Pancreas (tissue), 10 donors: ENCODE data around the gene SYNJ2. TPM values are rescaled to one million over a fixed set of nuclear protein-coding genes. Genes with fewer than 3 reads are reported as not detected.

ENCODE experiments used
- ATAC-seq, 4 donors: fragments of 200-7000 bp; cut with Tn5 transposase; one replicate each; pipeline versions ENCODE4 v1.8.0 to v1.9.1; 2020; ENCODE audit warnings: mild to moderate bottlenecking in 4 of 4, moderate library complexity in 4 of 4
- DNase-seq, 6 donors: peaks; one replicate each; pipeline ENCODE4 v3.0.0-alpha.2; 2020
- FAIRE-seq: peaks from 2 replicates; lab custom pipeline; 2012; peaks lifted over from hg19 to GRCh38; lab: Jason Lieb, UNC
- H3K27ac ChIP-seq, 4 donors: fragments of 200-600 bp; sonication (generic); 1 replicate in 3 of 4; 2 replicates in 1 of 4; pipeline versions ENCODE4 v1.5.0 to v1.8.0; 2020
- H3K27me3 ChIP-seq, 4 donors: fragments of 200-600 bp; one replicate each; pipeline ENCODE4 v1.8.0; 2021
- H3K36me3 ChIP-seq, 3 donors: fragments of 200-600 bp; sonication (generic) in 1 of 3; one replicate each; pipeline versions ENCODE4 v1.5.0 to v1.8.0; 2020 to 2021
- H3K4me1 ChIP-seq, 3 donors: fragments of 200-600 bp; one replicate each; pipeline ENCODE4 v1.8.0; 2021
- H3K4me3 ChIP-seq, 4 donors: fragments of 200-600 bp; sonication (generic) in 2 of 4; one replicate each; pipeline versions ENCODE4 v1.5.0 to v1.8.0; 2020 to 2021
- H3K9me3 ChIP-seq, 4 donors: fragments of 200-600 bp; one replicate each; pipeline ENCODE4 v1.8.0; 2021
- CTCF ChIP-seq, 4 donors: fragments of 200-600 bp; sonication (generic) in 3 of 4; IDR thresholded peaks; one replicate each; pipeline versions ENCODE4 v1.5.0 to v1.8.0; 2021; ENCODE audit warnings: antibody characterized with exemption in 4 of 4
- WGBS, 2 donors: extraction: QIAGEN DNeasy Blood & Tissue Kit; methylation state at CpG; one replicate each; pipeline ENCODE4 v1.1.7; 2013; 5-methylcytosine and 5-hydroxymethylcytosine counted together
- intact Hi-C, 3 donors: fragments of 100-400 bp; cut with DNase I; formaldehyde crosslinking; loops; one replicate each; pipeline versions ENCODE4 v1.11.1 to v1.14.2; 2022
- polyA plus RNA-seq, 2 donors: library from polyadenylated mRNA; stranded (reverse); fragments of 200-250 nt; gene quantifications; one replicate each; pipeline ENCODE4 v1.2.3, GENCODE V29; 2013
- total RNA-seq, 6 donors: library from RNA; stranded (reverse); fragmentation: NEBNext Ultra II Directional in 4 of 6; extraction: Animal tissue kit (Norgen Biotek cat#: 25700) in 4 of 6; gene quantifications; one replicate each; pipeline versions ENCODE4 v1.2.1 to v1.2.4, GENCODE V29; 2021 to 2023
- donor health status: healthy with polysubstance abuse.
- donor health status: DM: no; HTN: no; CAD: no; lungs with moderate emphysema.
- donor health status: DM: no; HTN: no; CAD: no.
- donor health status: control.
- donor health status: control.
- donor health status: Bipolar disorder and iron deficiency.
- donor health status: DM: yes; HTN: yes; CAD: no.
- donor health status: DM: no; HTN: no; CAD: no.
- donor health status: DM: no; HTN: no; CAD: no.
- donor health status: DM: yes; HTN: yes; CAD: no.

The SYNJ2 gene
- total and polyA plus RNA-seq, 8 donors: 7.9 to 17.1 (median 9.9) TPM

- Histone ChIP-seq H3K36me3 (peaks cover 0 to 31% (median 11%) of the 10 kb centered on the region in 3 donors), H3K4me1 (no peaks in the 10 kb centered on the region), H3K4me3 (no peak overlapping the region), H3K27ac (no peak overlapping the region), H3K9me3 (no peaks in the 10 kb centered on the region), H3K27me3 (no peaks in the 10 kb centered on the region)
- 86 to 89% methylated on average over 32 of the region's 32 CpGs for WGBS, 2 donors
- DNase-seq (no peak), FAIRE-seq (no peak), ATAC-seq (peak in 2 of 4 donors; percentile 24 to 26)
- TF ChIP-seq CTCF (IDR thresholded peaks at IDR 0.05): no peak
- intact Hi-C loops: no loop called here
Observed at GRCh38 chr6:158086504-158087223, 105.0 kb downstream of the SYNJ2 start.

GRCh38 chr6:158087224-158087867, 105.7 kb downstream of the SYNJ2 start:
- Histone ChIP-seq H3K4me1 (no peaks in the 10 kb centered on the region), H3K36me3 (peaks cover 0 to 34% (median 11%) of the 10 kb centered on the region in 3 donors), H3K27me3 (no peaks in the 10 kb centered on the region), H3K9me3 (no peaks in the 10 kb centered on the region), H3K4me3 (no peak overlapping the region), H3K27ac (no peak overlapping the region)
- WGBS, 2 donors: 92 to 94% methylated on average over 14 of the region's 14 CpGs
- intact Hi-C loops: no loop called here
- no peak for DNase-seq
- no peak for FAIRE-seq
- ATAC-seq: no peak
- no peak for TF ChIP-seq CTCF (IDR thresholded peaks at IDR 0.05)

GRCh38 chr6:158092806-158093205, 111.1 kb downstream of the SYNJ2 start:
- ATAC-seq (no peak), DNase-seq (no peak), FAIRE-seq (no peak)
- Histone ChIP-seq H3K27me3 (no peaks in the 10 kb centered on the region), H3K36me3 (peaks cover 0 to 42% (median 7%) of the 10 kb centered on the region in 3 donors), H3K27ac (no peak overlapping the region), H3K4me1 (no peaks in the 10 kb centered on the region), H3K4me3 (no peak overlapping the region), H3K9me3 (no peaks in the 10 kb centered on the region)
- TF ChIP-seq CTCF (IDR thresholded peaks at IDR 0.05): no peak
- intact Hi-C loops: no loop called here
- WGBS, 2 donors: 94% methylated on average over 9 of the region's 9 CpGs

GRCh38 chr6:158095031-158095430, 113.4 kb downstream of the SYNJ2 start:
- Histone ChIP-seq H3K27me3 (no peaks in the 10 kb centered on the region), H3K4me3 (no peak overlapping the region), H3K27ac (no peak overlapping the region), H3K4me1 (no peaks in the 10 kb centered on the region), H3K36me3 (peaks cover 0 to 42% (median 7%) of the 10 kb centered on the region in 3 donors), H3K9me3 (no peaks in the 10 kb centered on the region)
- FAIRE-seq (no peak), DNase-seq (no peak), ATAC-seq (no peak)
- intact Hi-C loops: no loop called here
- TF ChIP-seq CTCF (IDR thresholded peaks at IDR 0.05): no peak
- WGBS, 2 donors: 87 to 88% methylated on average over 6 of the region's 6 CpGs

GRCh38 chr6:158095671-158096070, 114.0 kb downstream of the SYNJ2 start:
- no peaks in the 10 kb centered on the region for H3K9me3 ChIP-seq
- intact Hi-C loops: no loop called here
- no peak for DNase-seq
- H3K36me3 ChIP-seq: peaks cover 0 to 42% (median 7%) of the 10 kb centered on the region in 3 donors
- ATAC-seq: no peak
- H3K4me3 ChIP-seq: no peak overlapping the region
- H3K27ac ChIP-seq: no peak overlapping the region
- no peaks in the 10 kb centered on the region for H3K4me1 ChIP-seq
- FAIRE-seq: no peak
- 96 to 97% methylated on average over 15 of the region's 15 CpGs for WGBS, 2 donors
- H3K27me3 ChIP-seq: no peaks in the 10 kb centered on the region
- TF ChIP-seq CTCF (IDR thresholded peaks at IDR 0.05): no peak
